Spleen (tissue), 7 donors: ENCODE measurements around the gene ZFYVE28.

Experiments
- POLR2A ChIP-seq, 3 donors: fragments of 450-650 bp; IDR thresholded peaks; one replicate each; pipeline ENCODE4 v1.5.1; 2017; ENCODE audit warnings: antibody characterized with exemption in 3 of 3, mild to moderate bottlenecking in 1 of 3
- POLR2AphosphoS5 ChIP-seq, 3 donors: sonication (generic); formaldehyde crosslinking; IDR thresholded peaks; one replicate each; pipeline ENCODE4 v1.5.1; 2017; ENCODE audit warnings: antibody characterized with exemption in 3 of 3
- TF ChIP-seq, protein P1 (sequence below), 11 experiments: fragments of 200-600 bp in 7 of 11; fragments of 450-650 bp in 4 of 11; sonication (generic) in 4 of 11; IDR thresholded peaks in 8 of 11; conservative IDR thresholded peaks in 3 of 11; 1 replicate in 7 of 11; 2 replicates in 4 of 11; pipeline versions ENCODE4 v1.4.0 to v1.8.0; 2016 to 2021; ENCODE audit warnings: antibody characterized with exemption in 11 of 11, inconsistent platforms in 4 of 11, mild to moderate bottlenecking in 1 of 11
- donor health status: DM: no; HTN: no; CAD: no; lungs with moderate emphysema.
- donor health status: DM: no; HTN: no; CAD: no.
- donor health status: DM: no; HTN: no; CAD: no.

GRCh38 chr4:2269618-2270163, 148.8 kb downstream of the ZFYVE28 start:
- TF ChIP-seq, protein P1, sequence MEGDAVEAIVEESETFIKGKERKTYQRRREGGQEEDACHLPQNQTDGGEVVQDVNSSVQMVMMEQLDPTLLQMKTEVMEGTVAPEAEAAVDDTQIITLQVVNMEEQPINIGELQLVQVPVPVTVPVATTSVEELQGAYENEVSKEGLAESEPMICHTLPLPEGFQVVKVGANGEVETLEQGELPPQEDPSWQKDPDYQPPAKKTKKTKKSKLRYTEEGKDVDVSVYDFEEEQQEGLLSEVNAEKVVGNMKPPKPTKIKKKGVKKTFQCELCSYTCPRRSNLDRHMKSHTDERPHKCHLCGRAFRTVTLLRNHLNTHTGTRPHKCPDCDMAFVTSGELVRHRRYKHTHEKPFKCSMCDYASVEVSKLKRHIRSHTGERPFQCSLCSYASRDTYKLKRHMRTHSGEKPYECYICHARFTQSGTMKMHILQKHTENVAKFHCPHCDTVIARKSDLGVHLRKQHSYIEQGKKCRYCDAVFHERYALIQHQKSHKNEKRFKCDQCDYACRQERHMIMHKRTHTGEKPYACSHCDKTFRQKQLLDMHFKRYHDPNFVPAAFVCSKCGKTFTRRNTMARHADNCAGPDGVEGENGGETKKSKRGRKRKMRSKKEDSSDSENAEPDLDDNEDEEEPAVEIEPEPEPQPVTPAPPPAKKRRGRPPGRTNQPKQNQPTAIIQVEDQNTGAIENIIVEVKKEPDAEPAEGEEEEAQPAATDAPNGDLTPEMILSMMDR (IDR thresholded peaks at IDR 0.05 in 8 of 11, conservative IDR thresholded peaks at IDR 0.05 in 3 of 11): no peak
- TF ChIP-seq POLR2A (IDR thresholded peaks at IDR 0.05) (no peak), POLR2AphosphoS5 (IDR thresholded peaks at IDR 0.05) (no peak)
